AG08395 (cell line): ENCODE measurements around the gene OR51M1.

Experiments used
- DNase-seq: peaks from one replicate; pipeline ENCODE4 v3.0.0; 2012; ENCODE audit warnings: mixed read lengths, low spot score

Gene OR51M1

GRCh38 chr11:5390210-5390609, 6.6 kb downstream of the OR51M1 start:
- DNase-seq = no peak

GRCh38 chr11:5394091-5394490, 10.5 kb downstream of the OR51M1 start:
- no peak for DNase-seq

GRCh38 chr11:5398936-5399335, 15.3 kb downstream of the OR51M1 start:
- DNase-seq = no peak

GRCh38 chr11:5405173-5405572, 21.6 kb downstream of the OR51M1 start:
- no peak for DNase-seq

- DNase-seq = no peak
Observed at GRCh38 chr11:5420993-5421392, 37.4 kb downstream of the OR51M1 start.

- no peak for DNase-seq
Observed at GRCh38 chr11:5421811-5422210, 38.2 kb downstream of the OR51M1 start, which contains the start of gene OR51Q1. Gene OR51Q1, plus strand, starts transcription at chr11:5422111. Its CDS starts 90 bp downstream, at chr11:5422201.

- DNase-seq = no peak
Observed at GRCh38 chr11:5423131-5423530, 39.5 kb downstream of the OR51M1 start.

GRCh38 chr11:5441414-5441813, 57.8 kb downstream of the OR51M1 start, which contains the start of gene OR51I1:
Gene OR51I1, minus strand, starts transcription at chr11:5441514. Its CDS starts 0 bp downstream, at chr11:5441514.
- no peak for DNase-seq
